Brain microvascular endothelial cell (primary cell): Measurements from ENCODE around the gene CFAP54.

Experiments used
- DNase-seq: peaks from one replicate; pipeline ENCODE4 v3.0.0-alpha.2; 2020
- H3K27ac ChIP-seq: fragments of 250-450 bp; sonication (Bioruptor Pico); 2 replicates; pipeline ENCODE4 v1.5.1; 2020; ENCODE audit warnings: mild to moderate bottlenecking, moderate library complexity
- H3K27me3 ChIP-seq: fragments of 250-450 bp; sonication (Bioruptor Pico); replicated peaks from 2 replicates; pipeline ENCODE4 v1.5.1; 2020; ENCODE audit warnings: mild to moderate bottlenecking
- H3K36me3 ChIP-seq: fragments of 250-450 bp; sonication (Bioruptor Pico); replicated peaks from 2 replicates; pipeline ENCODE4 v1.5.1; 2020; ENCODE audit warnings: mild to moderate bottlenecking
- H3K4me3 ChIP-seq: 2 replicates; pipeline ENCODE4 v1.5.1; 2011; ENCODE audit warnings: low read depth, mild to moderate bottlenecking, control low read depth, low read length, moderate library complexity
- CTCF ChIP-seq: IDR thresholded peaks from 2 replicates; pipeline ENCODE4 v1.5.1; 2011; ENCODE audit warnings: low read depth, mild to moderate bottlenecking, moderate library complexity, low read length, control low read depth, inconsistent platforms; ENCODE audit errors: missing control alignments
- in situ Hi-C: cut with HindIII; loops from 2 replicates; pipeline ENCODE4 v1.10.0; 2017; ENCODE audit warnings: low sequenced_read_pairs, low pct_ligation_motif_present

CFAP54 gene

GRCh38 chr12:96861656-96862055 lies 372.3 kb downstream of the CFAP54 start:
- in situ Hi-C loops: no loop called here
- peak; percentile 20 for DNase-seq
- H3K4me3 ChIP-seq: no peak overlapping the region

GRCh38 chr12:96862326-96862725 lies 372.9 kb downstream of the CFAP54 start:
- no peak for DNase-seq
- in situ Hi-C loops: no loop called here
- Histone ChIP-seq H3K27me3 (no peaks in the 10 kb centered on the region), H3K27ac (no peak overlapping the region), H3K36me3 (no peaks in the 10 kb centered on the region), H3K4me3 (no peak overlapping the region)
- no peak for TF ChIP-seq CTCF

More at GRCh38 chr12:96861656-96862055, 372.3 kb downstream of the CFAP54 start:
- Histone ChIP-seq H3K27me3 (no peaks in the 10 kb centered on the region), H3K27ac (no peak overlapping the region), H3K36me3 (no peaks in the 10 kb centered on the region)
- no peak for TF ChIP-seq CTCF

DNA sequence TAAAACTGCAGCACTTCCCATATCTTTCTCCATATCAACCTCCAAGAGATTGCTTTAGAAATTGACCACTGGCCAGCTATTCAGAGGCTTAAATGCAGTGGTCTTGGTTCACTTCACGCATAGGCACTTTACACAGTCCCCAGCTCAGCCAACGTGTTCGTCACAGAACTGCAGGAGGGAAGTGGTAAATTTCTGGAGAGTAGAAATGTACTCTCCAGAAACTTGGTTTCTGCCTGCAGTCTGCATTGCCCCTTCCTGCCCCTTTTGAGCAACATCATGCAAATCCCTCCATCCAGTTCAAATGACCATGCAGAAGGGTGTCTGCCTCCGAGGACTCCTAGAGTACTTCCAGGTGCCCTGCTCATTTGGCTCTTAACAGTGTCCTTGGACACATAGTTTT lies 375.0 kb downstream of the CFAP54 start:
- H3K27ac ChIP-seq: no peak overlapping the region
- in situ Hi-C loops: no loop called here
- DNase-seq: no peak
- H3K36me3 ChIP-seq: no peaks in the 10 kb centered on the region
- no peak for TF ChIP-seq CTCF
- no peaks in the 10 kb centered on the region for H3K27me3 ChIP-seq
- no peak overlapping the region for H3K4me3 ChIP-seq

GRCh38 chr12:96866801-96867590 lies 377.6 kb downstream of the CFAP54 start:
- Histone ChIP-seq H3K36me3 (no peaks in the 10 kb centered on the region), H3K27ac (no peak overlapping the region), H3K27me3 (no peaks in the 10 kb centered on the region), H3K4me3 (no peak overlapping the region)
- no peak for TF ChIP-seq CTCF
- in situ Hi-C loops: no loop called here
- DNase-seq: no peak

- H3K27me3 ChIP-seq: no peaks in the 10 kb centered on the region
- no peak overlapping the region for H3K27ac ChIP-seq
- H3K4me3 ChIP-seq: no peak overlapping the region
- no peaks in the 10 kb centered on the region for H3K36me3 ChIP-seq
- no peak for DNase-seq
- no peak for TF ChIP-seq CTCF
- in situ Hi-C loops: no loop called here
Observed at GRCh38 chr12:96870946-96871345, 381.6 kb downstream of the CFAP54 start.

DNA sequence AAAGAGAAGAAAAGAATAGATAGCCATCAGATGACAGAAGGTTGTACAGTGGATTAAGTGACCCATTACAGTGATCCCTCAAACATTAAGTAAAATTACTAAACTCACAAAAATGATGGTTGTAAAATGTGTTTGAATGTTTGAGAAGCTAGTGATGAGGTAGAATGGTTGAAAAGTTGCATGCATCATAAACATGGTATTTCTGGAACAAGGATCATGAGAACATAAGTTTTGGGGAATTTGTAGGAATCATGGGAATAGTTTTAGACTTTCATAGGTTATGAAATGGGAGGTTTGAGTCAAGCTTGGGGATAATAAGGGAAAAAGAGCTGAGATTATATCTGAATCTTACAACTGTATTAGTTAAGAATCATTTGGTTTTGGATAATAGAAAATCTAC lies 383.6 kb downstream of the CFAP54 start:
- no peak for DNase-seq
- in situ Hi-C loops: no loop called here
- no peak for TF ChIP-seq CTCF
- Histone ChIP-seq H3K27me3 (no peaks in the 10 kb centered on the region), H3K36me3 (no peaks in the 10 kb centered on the region), H3K4me3 (no peak overlapping the region), H3K27ac (no peak overlapping the region)
